HepG2 (cell line): ENCODE data around the gene ANKLE1. TPM values are rescaled to one million over a fixed set of nuclear protein-coding genes. Genes with fewer than 3 reads are reported as not detected.

Source experiments
- ATAC-seq: fragments of 200-7000 bp; cut with Tn5 transposase; 3 replicates; pipeline ENCODE4 v1.9.1; 2020; ENCODE audit warnings: mild to moderate bottlenecking, moderate library complexity
- BruUV-seq: library from RNA; stranded (reverse); fragments of 400-500 nt; replicated peaks from 2 replicates; lab custom pipeline; 2021; lab: Mats Ljungman, UMichigan
- CTCF ChIA-PET: fragments of 300-600 bp; formaldehyde crosslinking; extraction: SDS; loops from one replicate; lab custom pipeline; 2021; ENCODE audit warnings: low total read pairs, inconsistent platforms, low intra/inter-chr PET ratio; lab: Yijun Ruan, JAX
- POLR2A ChIA-PET: fragments of 350-600 bp; sonication (Branson Sonifier 250); formaldehyde crosslinking; loops from one replicate; lab custom pipeline; 2020; ENCODE audit warnings: antibody characterized with exemption, inconsistent platforms; lab: Yijun Ruan, JAX
- DNase-seq: peaks from one replicate; pipeline ENCODE4 v3.0.0-alpha.2; 2015; ENCODE audit warnings: low spot score
- FAIRE-seq: peaks from 3 replicates; lab custom pipeline; 2011; peaks lifted over from hg19 to GRCh38; lab: Jason Lieb, UNC
- H2AFZ ChIP-seq: one replicate; pipeline ENCODE4 v1.6.1; 2011; ENCODE audit warnings: low read length, inconsistent platforms
- H3K27ac ChIP-seq: fragments of 300-600 bp; 3 replicates; pipeline ENCODE4 v1.8.0; 2011; ENCODE audit warnings: mixed run types, mild to moderate bottlenecking, mixed read lengths, low read length, inconsistent platforms; ENCODE audit not compliant: insufficient read depth; ENCODE audit errors: extremely low read length
- H3K27me3 ChIP-seq, 2 experiments: fragments of 200-600 bp in 1 of 2; 2 replicates in 1 of 2; 3 replicates in 1 of 2; pipeline versions ENCODE4 v1.6.0 to v1.8.0; 2011; ENCODE audit warnings: low read length in 2 of 2, mild to moderate bottlenecking in 2 of 2, moderate library complexity in 2 of 2, inconsistent platforms in 1 of 2; ENCODE audit not compliant: insufficient read depth in 2 of 2, control insufficient read depth in 1 of 2
- H3K36me3 ChIP-seq, 2 experiments: fragments of 200-600 bp in 1 of 2; replicated peaks in 1 of 2; 2 replicates in 1 of 2; 3 replicates in 1 of 2; pipeline versions ENCODE4 v1.5.1 to v1.8.0; 2011; ENCODE audit warnings: low read length in 2 of 2, inconsistent platforms in 1 of 2; ENCODE audit not compliant: insufficient read depth in 2 of 2, control insufficient read depth in 1 of 2
- H3K4me1 ChIP-seq: 2 replicates; pipeline ENCODE4 v1.5.1; 2012; ENCODE audit warnings: low read length, inconsistent platforms; ENCODE audit not compliant: insufficient read depth
- H3K4me2 ChIP-seq: 2 replicates; pipeline ENCODE4 v1.6.0; 2011; ENCODE audit warnings: low read depth, low read length, inconsistent platforms
- H3K4me3 ChIP-seq, 3 experiments: fragments of 200-600 bp in 1 of 3; sonication (generic), shearing (Covaris generic) in 1 of 3; replicated peaks in 1 of 3; 2 replicates each; pipeline ENCODE4 v1.5.1; 2011 to 2016; ENCODE audit warnings: low read length in 3 of 3, inconsistent platforms in 2 of 3, low read depth in 2 of 3, mild to moderate bottlenecking in 2 of 3, control low read depth in 1 of 3, mixed read lengths in 1 of 3; ENCODE audit not compliant: insufficient read depth in 1 of 3
- H3K79me2 ChIP-seq: one replicate; pipeline ENCODE4 v1.6.1; 2011; ENCODE audit warnings: low read length, inconsistent platforms; ENCODE audit not compliant: insufficient read depth
- H3K9ac ChIP-seq: 2 replicates; pipeline ENCODE4 v1.6.0; 2011; ENCODE audit warnings: mild to moderate bottlenecking, low read depth, low read length, inconsistent platforms; ENCODE audit not compliant: insufficient read depth
- H3K9me3 ChIP-seq: 2 replicates; pipeline ENCODE4 v1.5.1; 2012; ENCODE audit warnings: mild to moderate bottlenecking, low read length
- H4K20me1 ChIP-seq: 2 replicates; pipeline ENCODE4 v1.6.0; 2011; ENCODE audit warnings: inconsistent platforms, mild to moderate bottlenecking, low read length, moderate library complexity; ENCODE audit not compliant: insufficient read depth
- ZNF263 ChIP-seq: sonication (generic); formaldehyde crosslinking; IDR thresholded peaks from 2 replicates; pipeline ENCODE4 v1.4.0; 2020; ENCODE audit warnings: missing genetic modification reagents
- ZNF329 ChIP-seq: sonication (generic); formaldehyde crosslinking; IDR thresholded peaks from 2 replicates; pipeline ENCODE4 v1.9.0; 2021; ENCODE audit warnings: low read depth, mild to moderate bottlenecking, missing genetic modification reagents
- ZNF891 ChIP-seq: sonication (generic); formaldehyde crosslinking; IDR thresholded peaks from 2 replicates; pipeline ENCODE4 v1.5.0; 2020; ENCODE audit warnings: mild to moderate bottlenecking, missing genetic modification reagents
- WGBS: methylation state at CpG from one replicate; pipeline ENCODE4 v1.1.6; 2017; ENCODE audit warnings: low lambda C conversion rate; 5-methylcytosine and 5-hydroxymethylcytosine counted together
- in situ Hi-C: cut with HindIII; loops from 2 replicates; pipeline ENCODE4 v1.10.0; 2017; ENCODE audit warnings: low pct_unique_long_range_greater_than_20kb; ENCODE audit not compliant: extremely low pct_ligation_motif_present
- intact Hi-C: fragments of 100-400 bp; cut with micrococcal nuclease; formaldehyde crosslinking; loops from one replicate; pipeline ENCODE4 v1.10.0; 2022; ENCODE audit not compliant: unreplicated experiment
- polyA plus RNA-seq, 8 experiments: library from polyadenylated mRNA; depleted of rRNA in 3 of 8; stranded (reverse) in 7 of 8; unstranded in 1 of 8; fragments of >200 nt; fragmentation: Illumina TruSeq in 4 of 8; extraction: Trizol in 4 of 8; gene quantifications; 2 replicates each; pipeline versions ENCODE4 v1.2.1 to v1.2.3, GENCODE V29; 2011 to 2016; ENCODE audit warnings: low read depth in 4 of 8, missing spikeins in 1 of 8, mixed read lengths in 1 of 8; ENCODE audit not compliant: insufficient read depth in 1 of 8
- total RNA-seq, 5 experiments: library from RNA; depleted of rRNA; stranded (reverse); fragments of >200 nt; fragmentation: Illumina TruSeq; extraction: Trizol; gene quantifications; 2 replicates each; pipeline ENCODE4 v1.2.3, GENCODE V29; 2016; ENCODE audit warnings: low read depth in 1 of 5

Gene ANKLE1
- total and polyA plus RNA-seq, 2 of the 13 experiments (the other 11 are each of a cell fraction or from before 2014, with no cell fraction given), result 0.69 to 1.5 TPM

DNA sequence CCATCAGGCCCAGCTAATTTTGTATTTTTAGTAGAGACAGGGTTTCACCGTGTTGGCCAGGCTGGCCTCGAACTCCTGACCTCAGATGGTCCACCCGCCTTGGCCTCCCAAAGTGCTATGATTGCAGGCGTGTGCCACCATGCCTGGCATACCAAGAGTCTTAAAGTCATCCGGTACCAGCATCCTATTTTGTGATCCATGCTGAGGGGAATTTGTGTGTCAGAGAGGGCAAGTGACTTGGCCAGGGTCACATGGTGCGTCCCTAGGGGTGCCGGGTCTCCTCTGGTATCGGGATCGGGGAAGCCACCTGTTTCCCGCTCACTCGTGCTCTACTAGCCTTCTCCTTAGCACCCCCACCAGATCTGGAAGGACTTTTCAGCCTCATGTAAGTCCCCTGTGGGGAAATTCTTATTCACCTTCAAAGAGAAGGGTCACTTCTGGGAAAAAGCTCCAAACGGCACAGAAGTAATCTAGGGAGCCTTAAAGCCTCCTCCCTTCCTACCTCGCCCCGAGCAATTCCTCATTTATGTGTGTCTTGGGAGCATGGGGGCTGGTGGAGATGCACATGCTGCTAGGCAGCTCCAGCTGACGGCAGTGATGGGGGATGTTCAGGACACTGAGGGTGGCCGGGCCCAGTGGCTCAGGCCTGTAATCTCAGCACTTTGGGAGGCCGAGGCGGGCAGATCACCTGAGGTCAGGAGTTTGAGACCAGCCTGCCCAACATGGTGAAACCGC, 6.1 kb upstream of the ANKLE1 start:
- Histone ChIP-seq H3K36me3 (peaks cover 17 to 47% of the 10 kb centered on the region in 2 experiments), H3K4me3 (no peak overlapping the region), H3K9ac (no peak overlapping the region), H2AFZ (no peak overlapping the region), H3K27ac (no peak overlapping the region), H3K27me3 (no peaks in the 10 kb centered on the region), H3K4me2 (no peak overlapping the region), H4K20me1 (no peaks in the 10 kb centered on the region), H3K4me1 (no peaks in the 10 kb centered on the region), H3K9me3 (no peaks in the 10 kb centered on the region), H3K79me2 (no peaks in the 10 kb centered on the region)
- ChIA-PET POLR2A (interaction anchor here (1.5 kb wide), 1 partner anchor 9 kb away, joined by 3 read pairs; the partner anchor contains the start of gene BABAM1), CTCF (no interaction called here)
- intact Hi-C loops (no loop called here), in situ Hi-C loops (no loop called here)
- no peak for DNase-seq
- BruUV-seq, result no TSS peak
- no peak for ATAC-seq
- no peak for TF ChIP-seq ZNF891
- WGBS, result 97% methylated on average over 18 of the region's 19 CpGs
- no peak for FAIRE-seq

DNA sequence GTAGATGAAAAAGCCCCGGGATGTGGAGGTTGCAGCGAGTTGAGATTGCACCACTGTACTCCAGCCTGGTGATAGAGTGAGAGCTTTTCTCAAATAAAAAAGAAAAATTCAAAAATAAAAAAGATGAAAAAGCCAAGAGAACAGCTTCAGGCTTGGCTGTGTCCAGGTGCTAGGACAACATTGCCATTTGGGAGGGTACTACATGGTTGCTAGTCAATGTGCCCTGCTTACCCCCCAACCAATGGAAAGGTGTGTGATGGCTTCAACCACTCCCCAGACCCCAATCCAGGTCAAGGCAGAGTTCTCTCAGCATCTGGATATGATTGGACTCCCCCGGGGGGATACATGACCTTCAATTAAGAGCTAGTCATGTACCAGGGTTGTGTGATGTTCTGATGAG, 2.3 kb upstream of the ANKLE1 start:
- DNase-seq, result no peak
- BruUV-seq, result no TSS peak
- H2AFZ ChIP-seq, result no peak overlapping the region
- no peak overlapping the region for H3K9ac ChIP-seq
- TF ChIP-seq ZNF263 (CRISPR knock-in tag), result no peak
- peak; percentile 93 for TF ChIP-seq ZNF329 (CRISPR knock-in tag)
- no peak overlapping the region for H3K4me3 ChIP-seq
- 0 out of 2 replicates have a peak, but pooled peaks cover 6% of the 10 kb centered on the region for H3K4me1 ChIP-seq
- CTCF ChIA-PET, result no interaction called here
- intact Hi-C loops (no loop called here), in situ Hi-C loops (no loop called here)
- H3K4me2 ChIP-seq, result no peak overlapping the region
- H3K27me3 ChIP-seq, result no peaks in the 10 kb centered on the region
- ATAC-seq, result no peak
- H3K27ac ChIP-seq, result no peak overlapping the region
- no peak for FAIRE-seq
- H3K79me2 ChIP-seq, result no peaks in the 10 kb centered on the region
- no peaks in the 10 kb centered on the region for H4K20me1 ChIP-seq
- H3K36me3 ChIP-seq, result peaks cover 9 to 26% of the 10 kb centered on the region in 2 experiments; a peak in 4 of 5 replicates
- POLR2A ChIA-PET, result interaction anchor here (1.0 kb wide), 2 partner anchors 13 to 64 kb away, joined by 3 to 4 read pairs; partner anchors contain the start of gene BABAM1
- WGBS, result 97% methylated on average over 2 of the region's 3 CpGs
- no peaks in the 10 kb centered on the region for H3K9me3 ChIP-seq
